WTC11 (cell line): ENCODE measurements around the gene F8.

Source experiments
- CREB1 ChIP-seq: sonication (generic); formaldehyde crosslinking; IDR thresholded peaks from 2 replicates; pipeline ENCODE4 v1.8.0; 2023; ENCODE audit warnings: mild to moderate bottlenecking, missing genetic modification reagents
- CTCF ChIP-seq: fragments of 200-600 bp; IDR thresholded peaks from 2 replicates; pipeline ENCODE4 v1.8.0; 2022; ENCODE audit warnings: antibody characterized with exemption

- TF ChIP-seq CTCF (no peak), CREB1 (CRISPR knock-in tag) (no peak)
Measured at GRCh38 chrX:154804261-154804956, 218.1 kb downstream of the F8 start.
